NCI-H526 (cell line): ENCODE data around the gene RGS16.

Experiments used
- DNase-seq, 2 experiments: peaks; one replicate each; lab custom pipeline; 2025; lab: John Stamatoyannopoulos, UW

Gene RGS16

GRCh38 chr1:182629499-182630096, 25.4 kb upstream of the RGS16 start:
- DNase-seq, result peak; percentile 53 to 70

- DNase-seq, result no peak
Observed at GRCh38 chr1:182629080-182629479, 24.9 kb upstream of the RGS16 start.

GRCh38 chr1:182628657-182629056, 24.5 kb upstream of the RGS16 start:
- DNase-seq, result no peak

GRCh38 chr1:182627622-182628021, 23.4 kb upstream of the RGS16 start:
- DNase-seq, result peak; percentile 44 to 71

GRCh38 chr1:182626527-182626926, 22.3 kb upstream of the RGS16 start:
- DNase-seq, result no peak

- no peak for DNase-seq
Observed at GRCh38 chr1:182625719-182626504, 21.7 kb upstream of the RGS16 start.

GRCh38 chr1:182625024-182625423, 20.8 kb upstream of the RGS16 start:
- DNase-seq, result no peak

GRCh38 chr1:182624577-182624976, 20.4 kb upstream of the RGS16 start:
- DNase-seq, result no peak

GRCh38 chr1:182622901-182623528, 18.8 kb upstream of the RGS16 start:
- DNase-seq, result no peak

- no peak for DNase-seq
Observed at GRCh38 chr1:182621906-182622305, 17.7 kb upstream of the RGS16 start.

- no peak for DNase-seq
Observed at GRCh38 chr1:182620924-182621585, 16.9 kb upstream of the RGS16 start.

GRCh38 chr1:182617734-182618351, 13.7 kb upstream of the RGS16 start:
- no peak for DNase-seq

GRCh38 chr1:182617014-182617429, 12.8 kb upstream of the RGS16 start:
- no peak for DNase-seq

- DNase-seq, result peak; percentile 76 to 92
Observed at GRCh38 chr1:182616130-182617013, 12.2 kb upstream of the RGS16 start.

- peak in 1 of 2 experiments; percentile 73 for DNase-seq
Observed at GRCh38 chr1:182615468-182616129, 11.4 kb upstream of the RGS16 start.

- peak; percentile 79 to 95 for DNase-seq
Observed at GRCh38 chr1:182614796-182615454, 10.7 kb upstream of the RGS16 start.

GRCh38 chr1:182611787-182612186, 7.6 kb upstream of the RGS16 start:
- no peak for DNase-seq

GRCh38 chr1:182611326-182611725, 7.1 kb upstream of the RGS16 start:
- no peak for DNase-seq

- no peak for DNase-seq
Observed at GRCh38 chr1:182610606-182611194, 6.5 kb upstream of the RGS16 start.
